ENCODE results near the gene ABCD1. TPM values are rescaled to one million over a fixed set of nuclear protein-coding genes. Genes with fewer than 3 reads are reported as not detected.
A peak's percentile ranks its signal among the peaks of the same experiment; 100 is the strongest.
"Not testable (repeated sequence)": the region's sequence is repeated elsewhere in the genome, so short reads cannot be mapped to it uniquely, and the experiment has no call there.

Gene ABCD1
- total RNA-seq, 2 experiments from 2014 or later = 16.5 to 17.6 TPM

GRCh38 chrX:153699210-153699783 lies 25.4 kb upstream of the ABCD1 start:
- DNase-seq, H3K4me3 Mint-ChIP-seq, H3K9me3 Mint-ChIP-seq, H3K4me1 Mint-ChIP-seq, CTCF ChIA-PET, H3K27me3 Mint-ChIP-seq, H3K27ac Mint-ChIP-seq: not testable (repeated sequence)
- peaks cover 20% of the 10 kb centered on the region for H3K36me3 Mint-ChIP-seq (ENCODE audit: low read depth)
- POLR2A ChIA-PET = interaction anchor here (0.6 kb wide), 1 partner anchor 36 kb away, joined by 4 read pairs; no protein-coding TSS in a partner anchor

GRCh38 chrX:153699784-153700371 lies 24.8 kb upstream of the ABCD1 start:
- H3K4me1 Mint-ChIP-seq, DNase-seq, CTCF ChIA-PET, H3K9me3 Mint-ChIP-seq, H3K4me3 Mint-ChIP-seq, H3K27me3 Mint-ChIP-seq, H3K27ac Mint-ChIP-seq: not testable (repeated sequence)
- POLR2A ChIA-PET = interaction anchor here (0.6 kb wide), 1 partner anchor 37 kb away, joined by 4 read pairs; no protein-coding TSS in a partner anchor
- peaks cover 20% of the 10 kb centered on the region for H3K36me3 Mint-ChIP-seq (ENCODE audit: low read depth)

GRCh38 chrX:153700376-153700945 lies 24.2 kb upstream of the ABCD1 start:
- no peaks in the 10 kb centered on the region for H3K4me1 Mint-ChIP-seq

GRCh38 chrX:153700967-153701366 lies 23.7 kb upstream of the ABCD1 start:
- Mint-ChIP-seq H3K4me1 (no peaks in the 10 kb centered on the region), H3K9me3 (no peaks in the 10 kb centered on the region), H3K27ac (no peak overlapping the region), H3K36me3 (ENCODE audit: low read depth) (peaks cover 20% of the 10 kb centered on the region), H3K27me3 (no peaks in the 10 kb centered on the region), H3K4me3 (no peak overlapping the region)
- DNase-seq = no peak
- POLR2A ChIA-PET = no interaction called here
- CTCF ChIA-PET = no interaction called here

More at GRCh38 chrX:153700376-153700945, 24.2 kb upstream of the ABCD1 start:
- ChIA-PET POLR2A (no interaction called here), CTCF (no interaction called here)
- Mint-ChIP-seq H3K4me3 (no peak overlapping the region), H3K36me3 (ENCODE audit: low read depth) (peaks cover 20% of the 10 kb centered on the region), H3K9me3 (no peaks in the 10 kb centered on the region), H3K27ac (no peak overlapping the region), H3K27me3 (no peaks in the 10 kb centered on the region)
- DNase-seq = no peak

GRCh38 chrX:153701706-153702105 lies 22.9 kb upstream of the ABCD1 start:
- Mint-ChIP-seq H3K27me3 (no peaks in the 10 kb centered on the region), H3K4me3 (no peak overlapping the region), H3K4me1 (no peaks in the 10 kb centered on the region), H3K9me3 (no peaks in the 10 kb centered on the region), H3K27ac (no peak overlapping the region), H3K36me3 (ENCODE audit: low read depth) (peaks cover 20% of the 10 kb centered on the region)
- ChIA-PET CTCF (no interaction called here), POLR2A (no interaction called here)
- DNase-seq = no peak

GRCh38 chrX:153702336-153703035 lies 22.2 kb upstream of the ABCD1 start:
- POLR2A ChIA-PET = no interaction called here
- DNase-seq = no peak
- CTCF ChIA-PET = no interaction called here
- Mint-ChIP-seq H3K36me3 (ENCODE audit: low read depth) (peaks cover 13% of the 10 kb centered on the region), H3K27ac (no peak overlapping the region), H3K4me1 (no peaks in the 10 kb centered on the region), H3K9me3 (no peaks in the 10 kb centered on the region), H3K4me3 (no peak overlapping the region), H3K27me3 (no peaks in the 10 kb centered on the region)

GRCh38 chrX:153703036-153703370 lies 21.7 kb upstream of the ABCD1 start:
- Mint-ChIP-seq H3K27ac (no peak overlapping the region), H3K4me3 (no peak overlapping the region), H3K36me3 (ENCODE audit: low read depth) (peaks cover 10% of the 10 kb centered on the region), H3K27me3 (no peaks in the 10 kb centered on the region), H3K4me1 (no peaks in the 10 kb centered on the region), H3K9me3 (no peaks in the 10 kb centered on the region)
- DNase-seq = no peak
- CTCF ChIA-PET = no interaction called here
- POLR2A ChIA-PET = no interaction called here

GRCh38 chrX:153704021-153704526 lies 20.6 kb upstream of the ABCD1 start:
- no peaks in the 10 kb centered on the region for H3K9me3 Mint-ChIP-seq
- H3K4me1 Mint-ChIP-seq = peaks cover 8% of the 10 kb centered on the region
- H3K36me3 Mint-ChIP-seq (ENCODE audit: low read depth) = peaks cover 5% of the 10 kb centered on the region
- POLR2A ChIA-PET = no interaction called here
- DNase-seq = no peak
- no peak overlapping the region for H3K27ac Mint-ChIP-seq
- no peak overlapping the region for H3K4me3 Mint-ChIP-seq
- H3K27me3 Mint-ChIP-seq = no peaks in the 10 kb centered on the region
- CTCF ChIA-PET = no interaction called here

GRCh38 chrX:153704631-153705402 lies 19.8 kb upstream of the ABCD1 start:
- H3K4me3 Mint-ChIP-seq; POLR2A ChIA-PET; DNase-seq; H3K36me3 Mint-ChIP-seq (ENCODE audit: low read depth); H3K4me1 Mint-ChIP-seq; CTCF ChIA-PET; H3K27ac Mint-ChIP-seq; H3K9me3 Mint-ChIP-seq; H3K27me3 Mint-ChIP-seq: not testable (repeated sequence)

GRCh38 chrX:153705403-153706060 lies 19.1 kb upstream of the ABCD1 start:
- H3K9me3 Mint-ChIP-seq; H3K4me3 Mint-ChIP-seq; CTCF ChIA-PET; H3K4me1 Mint-ChIP-seq; H3K27me3 Mint-ChIP-seq; H3K27ac Mint-ChIP-seq; DNase-seq; POLR2A ChIA-PET; H3K36me3 Mint-ChIP-seq (ENCODE audit: low read depth): not testable (repeated sequence)

- Mint-ChIP-seq H3K36me3 (ENCODE audit: low read depth) (peaks cover 11% of the 10 kb centered on the region), H3K9me3 (no peaks in the 10 kb centered on the region), H3K4me3 (no peak overlapping the region), H3K27me3 (no peaks in the 10 kb centered on the region), H3K27ac (no peak overlapping the region), H3K4me1 (peaks cover 9% of the 10 kb centered on the region)
- ChIA-PET POLR2A (no interaction called here), CTCF (no interaction called here)
- no peak for DNase-seq
These were observed 17.9 kb upstream of the ABCD1 start for GRCh38 chrX:153706799-153707198.

GRCh38 chrX:153707406-153707805 lies 17.2 kb upstream of the ABCD1 start:
- POLR2A ChIA-PET = no interaction called here
- Mint-ChIP-seq H3K27me3 (no peaks in the 10 kb centered on the region), H3K9me3 (no peaks in the 10 kb centered on the region), H3K27ac (no peak overlapping the region), H3K4me3 (no peak overlapping the region), H3K4me1 (peaks cover 9% of the 10 kb centered on the region), H3K36me3 (ENCODE audit: low read depth) (peaks cover 11% of the 10 kb centered on the region)
- CTCF ChIA-PET = no interaction called here
- no peak for DNase-seq

GRCh38 chrX:153708415-153708814 lies 16.2 kb upstream of the ABCD1 start:
- H3K27ac Mint-ChIP-seq = peak overlapping the region; percentile 14
- POLR2A ChIA-PET = interaction anchor here (1.6 kb wide), 1 partner anchor 14 kb away, joined by 4 read pairs; no protein-coding TSS in a partner anchor
- H3K27me3 Mint-ChIP-seq = no peaks in the 10 kb centered on the region
- H3K36me3 Mint-ChIP-seq (ENCODE audit: low read depth) = peaks cover 15% of the 10 kb centered on the region
- H3K4me3 Mint-ChIP-seq = no peak overlapping the region
- DNase-seq = peak; percentile 59
- no peaks in the 10 kb centered on the region for H3K9me3 Mint-ChIP-seq
- H3K4me1 Mint-ChIP-seq = peaks cover 9% of the 10 kb centered on the region
- CTCF ChIA-PET = interaction anchor here (0.9 to 1.7 kb wide), 3 partner anchors 24 to 60 kb away, joined by 3 to 4 read pairs (median 4); no protein-coding TSS in a partner anchor

Data from activated CD4-positive, alpha-beta memory T cell treated with anti-CD3 and anti-CD28 coated beads, Interleukin-2, amount 10 ng/mL, durations not matched to agents 7 days and 5 days (primary cell).